HG03103 (cell line): Measurements from ENCODE around the gene TRIP6.
"Not testable (repeated sequence)": the region's sequence is repeated elsewhere in the genome, so short reads cannot be mapped to it uniquely, and the experiment has no call there.

ENCODE experiments used
- ATAC-seq: cut with Tn5 transposase; IDR thresholded peaks from one replicate; pipeline ENCODE4 v1.9.1; 2021; ENCODE audit warnings: low read depth; ENCODE audit not compliant: unreplicated experiment

The TRIP6 gene

GRCh38 chr7:100837099-100837836, 29.9 kb upstream of the TRIP6 start:
- peak; percentile 68 for ATAC-seq

DNA sequence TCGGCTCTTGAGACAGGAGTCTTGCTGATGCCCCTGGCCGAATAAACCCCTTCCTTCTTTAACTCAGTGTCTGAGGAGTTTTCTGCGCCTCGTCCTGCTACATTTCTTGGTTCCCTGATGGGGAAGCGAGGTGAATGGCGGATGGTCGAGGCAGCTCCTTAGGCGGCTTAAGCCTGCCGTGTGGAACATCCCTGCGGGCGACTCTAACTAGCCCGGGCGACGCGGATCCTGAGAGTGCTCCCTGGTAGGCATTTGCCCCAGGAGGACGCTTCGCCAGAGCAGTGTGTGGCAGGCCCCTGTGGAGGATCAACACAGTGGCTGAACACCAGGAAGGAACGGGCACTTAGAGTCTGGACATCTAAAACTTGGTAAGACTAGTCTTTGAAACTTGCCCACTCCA, 27.8 kb upstream of the TRIP6 start:
- no peak for ATAC-seq

DNA sequence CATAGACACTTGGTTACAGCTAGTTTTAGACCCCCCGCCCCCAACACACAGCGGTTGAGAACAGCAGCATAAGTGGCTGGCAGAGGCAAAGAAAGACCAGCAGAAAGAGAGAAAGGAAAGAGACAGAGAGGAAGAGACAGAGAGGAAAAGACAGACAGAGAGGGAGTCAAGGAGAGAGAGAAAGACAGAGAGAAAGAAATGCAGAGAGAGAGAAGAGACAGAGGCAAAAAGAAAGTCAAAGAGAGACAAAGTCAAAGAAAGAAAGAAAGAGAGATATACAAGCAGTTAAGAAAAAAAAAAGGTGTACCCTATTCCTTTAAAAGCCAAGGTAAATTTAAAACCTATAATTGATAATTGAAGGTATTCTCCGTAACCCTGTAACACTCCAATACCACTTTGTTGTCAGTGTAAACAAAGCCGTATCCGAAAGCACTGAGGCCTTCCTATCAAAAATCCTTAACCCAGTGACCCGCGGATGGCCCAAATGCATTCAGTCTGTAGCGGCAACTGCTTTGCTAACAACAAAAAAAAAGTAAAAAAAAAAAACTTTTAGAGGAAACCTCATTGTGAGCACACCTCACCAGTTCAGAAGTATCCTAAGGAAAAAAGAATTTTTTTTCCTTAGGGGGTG, 26.6 kb upstream of the TRIP6 start:
- ATAC-seq, result no peak

DNA sequence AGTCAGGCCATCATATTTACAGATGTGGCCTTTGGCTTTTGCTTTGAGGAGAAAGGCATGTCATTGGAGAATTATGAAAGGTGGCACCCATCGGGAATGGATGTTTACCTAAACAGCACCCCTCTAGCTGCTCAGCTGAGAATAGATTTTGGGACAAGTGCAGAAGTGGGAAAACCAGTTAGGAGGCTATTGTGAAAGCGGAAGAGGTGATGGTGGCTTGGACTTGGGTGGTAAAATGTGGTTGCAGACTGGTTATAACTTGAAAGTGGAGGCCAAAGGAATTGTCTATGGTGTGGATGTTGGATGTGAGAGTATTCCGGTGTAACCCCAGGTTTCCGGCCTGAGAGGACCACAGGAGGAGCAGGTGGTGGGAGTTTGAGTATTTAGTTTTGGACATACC, 19.8 kb upstream of the TRIP6 start:
- ATAC-seq, result no peak

GRCh38 chr7:100852048-100852872, 14.9 kb upstream of the TRIP6 start, which contains the start of gene SLC12A9:
SLC12A9 (plus strand) TSS chr7:100852713; CDS start chr7:100854198, 1,485 bp downstream.
- peak; percentile 78 for ATAC-seq

- no peak for ATAC-seq
Measured at GRCh38 chr7:100854146-100854895, 12.9 kb upstream of the TRIP6 start.

DNA sequence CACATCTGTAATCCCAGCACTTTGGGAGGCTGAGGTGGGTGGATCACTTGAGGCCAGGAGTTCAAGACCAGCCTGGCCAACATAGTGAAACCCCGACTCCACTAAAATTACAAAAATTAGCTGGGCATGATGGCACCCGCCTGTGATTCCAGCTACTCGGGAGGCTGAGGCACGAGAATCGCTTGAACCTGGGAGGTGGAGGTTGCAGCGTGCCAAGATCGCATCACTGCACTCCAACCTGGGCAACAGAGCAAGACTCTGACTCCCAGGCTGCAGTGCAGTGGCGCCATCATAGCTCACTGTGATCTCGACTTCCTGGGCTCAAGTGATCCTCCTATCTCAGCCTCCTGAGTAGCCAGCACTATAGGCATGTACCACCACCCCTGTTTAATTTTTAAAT, 12.3 kb upstream of the TRIP6 start:
- not testable (repeated sequence) for ATAC-seq

DNA sequence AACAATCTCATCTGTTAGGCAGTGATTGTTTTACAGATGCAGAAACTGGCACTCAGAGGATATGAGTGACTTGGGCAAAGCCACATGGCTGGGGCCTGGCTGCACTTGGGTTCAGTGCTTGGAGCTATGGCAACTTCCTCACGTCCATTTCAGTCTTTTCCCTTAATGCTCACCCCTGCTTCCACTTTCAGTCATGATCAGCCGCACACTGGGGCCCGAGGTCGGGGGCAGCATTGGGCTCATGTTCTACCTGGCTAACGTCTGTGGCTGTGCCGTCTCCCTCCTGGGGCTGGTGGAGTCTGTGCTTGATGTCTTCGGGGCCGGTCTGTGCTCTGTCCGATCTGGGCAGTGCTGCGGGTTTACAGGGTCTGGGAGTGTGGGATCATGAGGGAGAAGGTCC, 11.7 kb upstream of the TRIP6 start:
- ATAC-seq, result no peak

- ATAC-seq, result no peak
Measured at GRCh38 chr7:100856871-100857282, 10.3 kb upstream of the TRIP6 start.

DNA sequence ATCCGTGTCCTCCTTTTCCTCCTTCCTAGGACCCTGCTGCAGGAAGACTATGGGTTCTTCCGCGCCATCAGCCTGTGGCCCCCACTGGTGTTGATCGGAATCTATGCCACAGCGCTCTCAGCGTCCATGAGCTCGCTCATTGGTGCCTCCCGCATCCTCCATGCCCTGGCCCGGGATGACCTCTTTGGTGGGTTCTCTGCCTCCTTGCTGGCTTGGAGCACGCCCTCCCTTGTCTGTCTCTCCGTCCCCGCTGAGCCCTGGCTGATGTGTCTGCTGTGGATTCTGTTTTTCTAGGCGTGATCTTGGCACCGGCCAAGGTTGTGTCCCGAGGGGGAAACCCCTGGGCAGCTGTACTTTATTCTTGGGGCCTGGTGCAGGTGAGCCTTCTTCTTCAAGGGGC, 7.3 kb upstream of the TRIP6 start:
- no peak for ATAC-seq

DNA sequence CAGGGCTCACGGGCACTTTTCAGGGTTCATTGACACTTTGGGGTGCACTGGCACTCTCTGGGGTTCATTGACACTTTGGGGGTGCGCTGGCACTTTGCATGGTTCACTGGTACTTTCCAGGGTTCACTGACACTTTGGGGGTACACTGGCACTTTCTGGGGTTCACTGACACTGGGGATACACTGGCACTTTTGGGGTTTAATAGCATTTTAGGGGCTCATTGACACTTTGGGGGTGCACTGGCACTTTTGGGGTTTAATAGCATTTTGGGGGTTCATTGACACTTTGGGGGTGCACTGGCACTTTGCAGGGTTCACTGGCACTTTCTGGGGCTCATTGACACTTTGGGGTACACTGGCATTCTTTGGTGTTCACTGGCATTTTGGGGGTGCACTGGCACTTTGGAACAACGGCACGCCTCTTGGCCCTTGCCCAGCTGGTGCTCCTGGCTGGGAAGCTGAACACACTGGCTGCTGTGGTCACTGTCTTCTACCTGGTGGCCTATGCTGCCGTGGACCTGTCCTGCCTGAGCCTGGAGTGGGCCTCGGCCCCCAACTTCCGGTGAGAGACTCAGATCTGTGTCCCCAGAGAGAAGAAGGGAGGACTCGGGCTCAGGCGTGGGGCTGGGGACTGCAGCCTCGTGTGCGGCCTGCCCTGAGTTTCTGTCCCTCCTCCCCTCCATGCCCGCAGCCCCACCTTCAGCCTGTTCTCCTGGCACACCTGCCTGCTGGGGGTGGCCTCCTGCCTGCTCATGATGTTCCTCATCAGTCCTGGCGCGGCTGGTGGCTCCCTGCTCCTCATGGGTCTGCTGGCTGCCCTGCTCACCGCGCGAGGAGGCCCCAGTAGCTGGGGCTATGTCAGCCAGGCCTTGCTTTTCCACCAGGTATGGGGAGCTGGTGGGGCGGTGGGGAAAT, 6.2 kb upstream of the TRIP6 start:
- no peak for ATAC-seq

DNA sequence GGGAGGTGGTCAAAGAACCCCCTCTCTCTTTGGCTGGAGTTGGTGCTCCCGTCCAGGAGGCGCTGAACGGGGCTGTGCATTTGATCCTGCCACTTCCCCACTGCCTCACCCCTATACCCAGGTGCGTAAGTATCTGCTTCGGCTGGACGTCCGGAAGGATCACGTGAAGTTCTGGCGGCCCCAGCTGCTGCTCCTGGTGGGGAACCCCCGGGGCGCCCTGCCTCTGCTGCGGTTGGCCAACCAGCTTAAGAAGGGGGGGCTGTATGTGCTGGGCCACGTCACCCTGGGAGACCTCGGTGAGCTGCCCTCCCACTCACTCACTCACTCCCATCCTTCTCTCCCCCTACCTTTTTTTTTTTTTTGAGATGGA, 5.6 kb upstream of the TRIP6 start:
- no peak for ATAC-seq

DNA sequence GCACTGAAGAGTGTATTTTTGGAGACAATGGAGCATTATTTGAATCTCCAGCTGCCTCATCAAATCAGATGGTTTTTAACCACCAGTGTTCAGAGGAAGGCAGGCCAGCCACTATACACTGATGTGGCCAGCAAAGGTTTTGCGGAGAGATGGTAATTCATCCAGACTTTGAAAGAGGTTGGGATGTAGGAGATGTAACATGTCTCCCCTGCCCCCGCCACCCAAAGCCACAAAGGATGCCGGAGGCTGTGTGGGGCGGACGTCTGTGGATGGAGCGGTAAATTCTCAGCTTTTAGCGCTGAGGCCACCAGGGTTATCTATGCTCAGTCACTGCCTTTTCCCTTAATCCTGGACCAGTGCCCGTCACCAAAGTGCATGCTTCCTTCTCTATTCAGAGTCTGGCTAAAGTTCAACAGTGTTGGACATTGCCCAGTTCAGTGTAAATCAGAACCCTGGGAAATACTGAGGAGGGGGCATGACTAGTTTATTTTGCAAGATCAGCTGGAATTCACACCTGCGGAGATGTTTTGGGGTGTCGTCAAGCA, 3.7 kb upstream of the TRIP6 start:
- ATAC-seq, result no peak

DNA sequence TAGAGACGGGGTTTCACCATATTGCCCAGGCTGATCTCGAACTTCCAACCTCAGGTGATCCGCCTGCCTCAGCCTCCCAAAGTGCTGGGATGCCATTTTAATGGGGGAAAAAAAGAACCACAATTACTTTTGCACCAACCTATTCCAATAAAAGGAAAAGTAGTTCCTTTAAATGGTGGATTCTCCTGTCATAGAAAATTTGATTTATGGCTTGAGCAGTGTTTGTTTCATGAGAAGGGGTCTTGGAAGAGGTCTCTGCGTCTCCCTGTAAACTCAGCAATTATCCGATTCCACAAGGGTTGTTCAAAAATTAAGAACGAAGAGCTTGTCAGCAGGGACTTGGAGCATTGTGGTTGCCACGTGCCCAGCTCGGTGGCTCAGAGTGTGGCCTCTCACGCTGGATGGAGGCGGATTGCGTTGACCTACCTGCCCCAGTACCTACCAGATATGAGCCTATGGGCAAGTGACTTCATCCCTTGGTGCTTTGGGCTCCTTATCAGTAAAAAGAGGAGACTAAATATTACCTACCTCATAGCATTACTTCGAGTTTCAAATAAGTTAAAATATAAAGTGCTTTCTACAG, 2.8 kb upstream of the TRIP6 start:
- no peak for ATAC-seq

GRCh38 chr7:100865372-100865911, 1.7 kb upstream of the TRIP6 start:
- no peak for ATAC-seq

DNA sequence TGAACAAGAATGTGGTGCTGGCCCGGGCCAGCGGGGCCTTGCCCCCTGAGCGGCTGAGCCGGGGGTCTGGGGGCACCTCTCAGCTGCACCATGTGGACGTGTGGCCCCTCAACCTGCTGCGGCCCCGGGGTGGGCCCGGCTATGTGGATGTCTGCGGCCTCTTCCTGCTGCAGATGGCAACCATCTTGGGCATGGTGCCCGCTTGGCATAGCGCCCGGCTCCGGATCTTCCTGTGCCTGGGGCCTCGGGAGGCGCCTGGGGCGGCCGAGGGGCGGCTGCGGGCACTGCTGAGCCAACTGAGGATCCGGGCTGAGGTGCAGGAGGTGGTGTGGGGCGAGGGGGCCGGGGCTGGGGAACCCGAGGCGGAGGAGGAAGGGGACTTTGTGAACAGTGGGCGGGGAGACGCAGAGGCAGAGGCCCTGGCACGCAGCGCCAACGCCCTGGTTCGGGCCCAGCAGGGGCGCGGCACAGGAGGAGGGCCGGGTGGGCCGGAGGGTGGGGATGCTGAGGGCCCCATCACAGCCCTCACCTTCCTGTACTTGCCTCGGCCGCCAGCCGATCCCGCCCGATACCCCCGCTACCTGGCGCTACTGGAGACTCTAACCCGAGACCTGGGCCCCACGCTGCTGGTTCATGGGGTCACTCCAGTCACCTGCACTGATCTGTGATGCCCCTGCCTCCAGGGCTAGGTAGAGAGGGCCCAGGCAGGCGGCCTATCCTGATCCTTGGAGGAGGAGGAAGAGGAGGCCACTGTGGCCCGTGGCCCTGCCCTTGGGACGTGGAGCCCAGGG, 1.1 kb upstream of the TRIP6 start:
- no peak for ATAC-seq

GRCh38 chr7:100866729-100867039, 503 bp upstream of the TRIP6 start:
- ATAC-seq, result no peak

DNA sequence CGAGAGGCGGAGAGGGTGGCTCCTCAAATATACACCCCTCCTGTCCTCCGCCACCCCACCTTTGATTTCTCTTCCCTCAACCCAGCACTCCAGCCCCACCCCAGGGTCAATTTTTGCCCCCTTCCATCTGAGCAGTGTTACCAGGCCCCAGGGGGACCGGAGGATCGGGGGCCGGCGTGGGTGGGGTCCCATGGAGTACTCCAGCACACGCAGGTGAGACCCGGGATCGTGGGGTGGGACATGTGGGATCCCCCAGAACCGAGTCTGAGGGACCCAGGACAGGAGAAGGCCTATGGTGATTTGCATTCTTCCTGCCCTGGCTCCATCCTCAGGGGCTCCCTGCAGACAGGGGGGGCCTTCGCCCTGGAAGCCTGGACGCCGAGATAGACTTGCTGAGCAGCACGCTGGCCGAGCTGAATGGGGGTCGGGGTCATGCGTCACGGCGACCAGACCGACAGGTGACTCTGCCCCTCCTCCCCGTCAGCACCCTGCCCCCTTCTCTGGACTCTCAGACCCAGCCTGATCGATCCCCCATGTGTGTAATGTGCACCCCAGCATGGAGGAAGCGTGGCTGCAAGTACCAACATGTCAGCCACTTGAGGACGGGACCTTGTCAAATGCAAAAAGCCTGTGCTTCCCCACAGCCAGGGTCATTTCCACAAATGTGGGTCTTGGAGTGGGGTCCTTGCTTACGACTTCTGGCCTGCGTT, 744 bp downstream of the TRIP6 start:
- no peak for ATAC-seq
